ENCODE data around the gene PSME4.

PSME4 gene

GRCh38 chr2:53886406-53887280 lies 84.2 kb downstream of the PSME4 start:
- no peak overlapping the region for H3K27ac ChIP-seq (ENCODE audit: low read length)
- H3K9ac ChIP-seq (ENCODE audit: low read depth, low read length), result no peak overlapping the region
- H3K36me3 ChIP-seq (ENCODE audit: insufficient read depth, low read length), result peaks cover 91% of the 10 kb centered on the region
- H3K4me1 ChIP-seq (ENCODE audit: insufficient read depth, low read length), result no peaks in the 10 kb centered on the region
- TF ChIP-seq EZH2 (IDR thresholded peaks at IDR 0.05; ENCODE audit: borderline replicate concordance, low read depth, low read length, severe bottlenecking) (no peak), CTCF (IDR thresholded peaks at IDR 0.05; ENCODE audit: borderline replicate concordance, extremely low read depth, low read length, poor library complexity, severe bottlenecking) (no peak)
- no peak overlapping the region for H2AFZ ChIP-seq (ENCODE audit: low read depth, low read length)
- no peak overlapping the region for H3K4me3 ChIP-seq (ENCODE audit: low read depth in 1 of 2, low read length in 2 of 2)
- H3K79me2 ChIP-seq (ENCODE audit: insufficient read depth, low read length), result no peaks in the 10 kb centered on the region
- DNase-seq (no peak), ATAC-seq (ENCODE audit: insufficient read depth, low read depth) (no peak)
- H3K27me3 ChIP-seq (ENCODE audit: insufficient read depth, low read length, poor library complexity), result no peaks in the 10 kb centered on the region
- H4K20me1 ChIP-seq (ENCODE audit: insufficient read depth, low read length), result no peaks in the 10 kb centered on the region
- no peak overlapping the region for H3K4me2 ChIP-seq (ENCODE audit: insufficient read depth, low read length)
- no peaks in the 10 kb centered on the region for H3K9me3 ChIP-seq (ENCODE audit: insufficient read depth, low read length, severe bottlenecking)

GRCh38 chr2:53884883-53885282 lies 85.9 kb downstream of the PSME4 start:
- Histone ChIP-seq H3K9me3 (ENCODE audit: insufficient read depth, low read length, severe bottlenecking) (no peaks in the 10 kb centered on the region), H3K4me2 (ENCODE audit: insufficient read depth, low read length) (no peak overlapping the region), H3K36me3 (ENCODE audit: insufficient read depth, low read length) (peaks cover 91% of the 10 kb centered on the region), H3K27me3 (ENCODE audit: insufficient read depth, low read length, poor library complexity) (no peaks in the 10 kb centered on the region), H3K79me2 (ENCODE audit: insufficient read depth, low read length) (no peaks in the 10 kb centered on the region), H3K4me3 (ENCODE audit: low read depth in 1 of 2, low read length in 2 of 2) (no peak overlapping the region), H3K27ac (ENCODE audit: low read length) (no peak overlapping the region), H3K4me1 (ENCODE audit: insufficient read depth, low read length) (no peaks in the 10 kb centered on the region), H3K9ac (ENCODE audit: low read depth, low read length) (no peak overlapping the region), H2AFZ (ENCODE audit: low read depth, low read length) (no peak overlapping the region), H4K20me1 (ENCODE audit: insufficient read depth, low read length) (no peaks in the 10 kb centered on the region)
- ATAC-seq (ENCODE audit: insufficient read depth, low read depth) (no peak), DNase-seq (no peak)
- TF ChIP-seq EZH2 (IDR thresholded peaks at IDR 0.05; ENCODE audit: borderline replicate concordance, low read depth, low read length, severe bottlenecking) (no peak), CTCF (IDR thresholded peaks at IDR 0.05; ENCODE audit: borderline replicate concordance, extremely low read depth, low read length, poor library complexity, severe bottlenecking) (no peak)

GRCh38 chr2:53881986-53882385 lies 88.8 kb downstream of the PSME4 start:
- Histone ChIP-seq H3K9me3 (ENCODE audit: insufficient read depth, low read length, severe bottlenecking) (no peaks in the 10 kb centered on the region), H3K27ac (ENCODE audit: low read length) (no peak overlapping the region), H3K9ac (ENCODE audit: low read depth, low read length) (no peak overlapping the region), H2AFZ (ENCODE audit: low read depth, low read length) (no peak overlapping the region), H3K4me2 (ENCODE audit: insufficient read depth, low read length) (no peak overlapping the region), H3K4me1 (ENCODE audit: insufficient read depth, low read length) (no peaks in the 10 kb centered on the region), H3K36me3 (ENCODE audit: insufficient read depth, low read length) (peaks cover 77% of the 10 kb centered on the region), H3K79me2 (ENCODE audit: insufficient read depth, low read length) (no peaks in the 10 kb centered on the region), H3K4me3 (ENCODE audit: low read depth in 1 of 2, low read length in 2 of 2) (no peak overlapping the region), H4K20me1 (ENCODE audit: insufficient read depth, low read length) (no peaks in the 10 kb centered on the region), H3K27me3 (ENCODE audit: insufficient read depth, low read length, poor library complexity) (no peaks in the 10 kb centered on the region)
- TF ChIP-seq CTCF (IDR thresholded peaks at IDR 0.05; ENCODE audit: borderline replicate concordance, extremely low read depth, low read length, poor library complexity, severe bottlenecking) (no peak), EZH2 (IDR thresholded peaks at IDR 0.05; ENCODE audit: borderline replicate concordance, low read depth, low read length, severe bottlenecking) (no peak)
- ATAC-seq (ENCODE audit: insufficient read depth, low read depth) (no peak), DNase-seq (no peak)

Data from DND-41 (cell line).